GM21619 (cell line): ENCODE results near the gene LANCL3.
A peak's percentile ranks its signal among the peaks of the same experiment; 100 is the strongest.

Experiments
- ATAC-seq: cut with Tn5 transposase; IDR thresholded peaks from one replicate; pipeline ENCODE4 v1.9.1; 2021; ENCODE audit not compliant: unreplicated experiment

The LANCL3 gene

DNA sequence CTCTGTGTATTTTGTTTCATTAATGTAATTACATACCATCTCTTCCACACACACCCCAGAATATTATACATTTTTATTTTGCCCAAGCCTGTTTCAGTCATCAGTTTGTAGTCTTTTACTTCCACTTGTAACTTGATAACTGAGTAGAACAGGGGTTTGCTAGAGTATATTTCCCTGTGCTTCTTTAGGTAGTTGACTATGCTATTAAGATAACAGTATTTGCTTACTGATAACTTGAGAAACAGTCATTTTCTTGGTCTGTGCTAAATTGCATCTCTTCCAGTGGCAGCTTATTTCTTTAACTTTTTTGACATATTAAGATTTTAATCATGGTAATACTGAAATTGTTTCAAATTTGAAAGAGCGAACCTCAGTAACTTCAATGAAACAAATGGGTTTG lies 107.1 kb downstream of the LANCL3 start:
- no peak for ATAC-seq

DNA sequence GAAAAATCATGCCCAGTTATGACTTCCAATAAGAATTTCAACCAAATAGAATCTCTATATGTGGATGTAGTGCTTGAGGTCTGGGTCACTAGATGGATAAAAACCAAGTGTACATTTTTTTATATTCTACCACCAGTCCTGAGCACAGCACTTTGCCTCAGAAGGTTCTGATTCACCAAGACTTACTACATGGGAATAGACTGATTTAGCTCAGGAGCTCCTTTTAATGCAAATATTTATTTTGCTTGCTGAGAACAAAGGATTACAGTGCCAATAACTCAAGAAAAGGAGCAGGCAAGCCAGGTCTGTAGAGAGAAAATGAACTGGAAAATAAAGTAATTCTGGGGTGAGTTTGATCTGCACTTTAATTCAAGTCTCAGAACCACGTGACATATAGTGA lies 107.8 kb downstream of the LANCL3 start:
- ATAC-seq: no peak

DNA sequence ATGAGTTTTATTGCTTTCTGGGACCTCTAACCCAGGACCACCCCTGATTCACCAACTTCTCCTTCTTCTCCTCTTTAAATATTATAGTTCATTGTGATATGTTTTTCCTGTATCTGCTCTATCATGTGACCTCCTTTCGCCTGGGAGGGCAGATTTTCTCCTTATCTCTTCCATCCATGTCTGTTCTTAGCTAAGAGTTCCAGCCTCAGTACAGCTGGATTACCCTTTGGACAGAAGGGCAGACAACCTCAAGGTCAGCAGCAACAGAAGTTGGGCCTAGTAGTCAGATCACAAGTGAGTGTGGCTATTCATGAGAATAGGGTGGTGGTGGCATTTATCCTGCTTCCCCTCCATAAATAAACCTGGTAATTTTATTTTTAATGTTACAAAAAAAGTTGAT lies 108.4 kb downstream of the LANCL3 start:
- ATAC-seq: no peak

DNA sequence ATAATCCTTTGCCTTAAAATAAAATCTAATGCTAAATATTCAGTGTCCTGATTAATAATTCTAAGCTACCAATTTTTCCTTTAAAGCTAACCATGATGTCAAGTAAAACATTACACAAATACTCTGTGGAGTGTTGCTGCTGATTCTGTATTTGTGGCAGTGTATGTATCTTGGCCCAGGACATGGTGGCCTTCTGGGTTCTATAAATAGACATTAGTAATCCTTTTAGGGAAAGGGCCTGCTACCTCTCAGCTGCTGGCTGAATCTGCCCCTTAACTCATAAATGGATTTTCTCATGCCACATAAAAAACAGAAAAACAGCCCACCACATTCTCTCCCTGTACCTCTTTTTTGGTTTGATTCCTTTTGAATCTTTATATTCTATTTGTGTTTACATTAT lies 113.0 kb downstream of the LANCL3 start:
- no peak for ATAC-seq

DNA sequence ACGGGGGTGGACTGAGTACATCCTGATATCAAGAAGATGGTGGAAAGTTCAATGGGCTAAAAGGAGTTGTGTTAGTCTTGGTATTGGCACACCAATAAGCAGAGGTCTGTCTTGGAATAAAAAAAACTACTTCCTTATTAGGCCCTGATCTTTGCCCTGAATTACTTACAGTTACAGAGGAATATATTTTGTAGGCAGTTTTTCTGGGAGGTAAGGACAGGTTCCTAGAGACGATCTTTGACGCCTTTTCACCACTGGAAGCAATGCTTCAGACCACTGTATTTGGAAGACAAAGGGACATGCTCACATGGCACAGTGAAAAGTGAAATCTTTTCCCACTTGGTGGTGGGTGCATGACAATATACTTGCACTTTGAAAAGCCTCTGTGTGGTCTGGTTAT lies 113.5 kb downstream of the LANCL3 start:
- ATAC-seq: no peak

DNA sequence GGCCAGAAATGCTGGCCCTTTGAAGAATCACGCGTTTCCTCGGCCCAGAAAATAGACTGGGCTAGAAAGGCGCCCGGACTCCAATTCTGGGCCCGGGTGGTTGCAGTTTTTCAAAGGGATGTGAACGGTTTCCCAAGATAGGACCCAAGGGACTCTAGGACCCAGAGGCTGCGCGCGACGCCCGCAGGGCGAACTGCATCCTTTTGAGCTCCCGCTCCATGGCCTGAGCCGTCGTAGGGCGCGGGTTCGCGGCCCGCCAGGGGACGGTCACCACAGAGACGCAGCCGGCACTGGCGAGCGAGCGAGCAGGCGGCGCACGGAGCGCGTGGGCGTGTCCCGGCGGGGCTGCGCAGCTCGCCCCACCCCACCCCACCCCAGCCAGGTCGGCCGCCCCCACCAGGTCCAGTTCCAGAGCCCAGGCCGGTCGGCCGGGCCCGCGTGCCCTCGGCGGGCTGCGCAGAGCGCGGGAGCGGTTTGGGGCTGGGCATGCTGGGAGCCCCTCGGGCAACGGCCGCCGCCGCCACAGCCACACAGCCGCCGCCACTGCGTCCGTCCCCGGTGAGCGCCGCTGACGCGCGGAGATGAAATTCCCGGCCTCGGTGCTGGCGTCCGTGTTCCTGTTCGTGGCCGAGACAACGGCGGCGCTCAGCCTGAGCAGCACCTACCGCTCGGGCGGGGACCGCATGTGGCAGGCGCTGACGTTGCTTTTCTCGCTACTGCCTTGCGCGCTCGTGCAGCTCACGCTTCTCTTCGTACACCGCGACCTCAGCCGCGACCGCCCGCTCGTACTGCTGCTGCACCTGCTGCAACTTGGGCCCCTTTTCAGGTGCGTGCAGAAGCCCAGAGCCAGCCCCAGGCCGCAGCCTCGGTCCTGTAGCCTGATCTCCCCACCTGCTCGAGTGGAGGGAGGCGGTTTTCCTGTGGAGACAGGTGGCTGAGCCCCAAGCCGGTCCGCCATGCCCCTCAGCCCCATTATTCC lies 114.2 kb downstream of the LANCL3 start, which contains the start of gene XK:
Gene XK (plus strand): TSS at position 411 of the 979 bp plus-strand sequence. CDS start 171 bp downstream, at position 582.
- ATAC-seq: peak; percentile 78

DNA sequence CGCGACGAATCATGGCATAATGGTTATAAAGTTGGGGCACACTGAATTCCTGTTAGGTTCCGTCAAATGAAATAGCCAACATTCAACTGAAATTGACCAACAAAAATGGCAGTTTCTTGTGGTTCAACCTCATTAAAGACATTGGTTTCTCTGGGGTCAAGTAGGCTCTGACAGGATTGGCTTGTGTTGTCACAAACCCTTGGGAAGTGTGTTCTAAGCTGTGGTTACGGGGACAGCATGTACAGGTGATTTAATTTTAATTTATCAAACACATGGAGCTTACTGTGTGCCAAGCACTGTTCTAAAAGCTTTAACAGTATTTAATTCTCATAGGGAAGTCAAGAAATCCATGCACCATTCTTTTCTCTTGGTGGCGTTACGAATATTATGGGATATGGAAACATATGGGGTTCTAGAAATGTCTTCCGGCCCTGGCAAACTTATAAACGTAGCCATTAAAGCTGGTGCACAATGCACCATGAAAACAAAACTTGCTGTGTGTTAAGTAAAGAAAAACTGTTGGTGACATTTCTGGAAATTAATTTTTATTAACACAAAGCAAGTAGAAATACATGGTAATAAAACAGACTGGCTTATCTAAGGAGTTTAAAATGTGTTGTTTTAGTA lies 115.0 kb downstream of the LANCL3 start:
- ATAC-seq: no peak

DNA sequence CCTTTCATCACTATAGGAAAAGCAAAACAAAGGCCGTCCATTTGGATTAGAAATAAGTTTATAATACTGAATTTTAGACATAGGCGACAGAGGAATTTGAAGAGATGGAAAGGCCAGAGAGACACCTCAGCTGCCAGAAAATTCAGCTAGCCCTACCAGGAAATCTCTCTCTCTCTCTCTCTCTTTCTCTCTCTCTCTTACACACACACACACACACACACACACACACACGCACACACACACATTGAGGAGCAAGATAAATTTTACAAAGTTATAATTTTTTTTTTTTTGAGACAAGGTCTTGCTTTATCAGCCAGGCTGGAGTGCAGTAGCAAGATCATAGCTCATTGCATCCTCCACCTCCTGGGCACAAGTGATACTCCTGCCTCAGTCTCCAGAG lies 115.5 kb downstream of the LANCL3 start:
- no peak for ATAC-seq

DNA sequence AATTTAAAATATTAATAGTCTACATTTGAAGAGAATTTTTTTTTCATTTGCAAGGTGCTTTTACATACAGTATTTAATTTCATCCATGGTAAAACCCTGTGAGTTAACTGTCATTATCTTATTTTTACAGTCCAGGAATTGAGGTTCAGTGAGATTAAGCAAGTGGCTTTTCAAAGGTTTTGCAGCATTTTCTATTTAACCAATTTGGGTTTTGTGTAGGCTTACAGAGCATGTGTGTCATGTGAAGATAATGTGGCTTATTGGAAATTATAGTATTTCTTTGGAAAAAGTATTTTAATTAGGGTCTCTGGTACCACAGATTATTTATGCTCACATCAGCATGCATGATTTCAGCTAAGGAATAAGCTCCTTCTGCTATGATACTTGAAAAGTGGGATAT lies 118.7 kb downstream of the LANCL3 start:
- ATAC-seq: no peak

DNA sequence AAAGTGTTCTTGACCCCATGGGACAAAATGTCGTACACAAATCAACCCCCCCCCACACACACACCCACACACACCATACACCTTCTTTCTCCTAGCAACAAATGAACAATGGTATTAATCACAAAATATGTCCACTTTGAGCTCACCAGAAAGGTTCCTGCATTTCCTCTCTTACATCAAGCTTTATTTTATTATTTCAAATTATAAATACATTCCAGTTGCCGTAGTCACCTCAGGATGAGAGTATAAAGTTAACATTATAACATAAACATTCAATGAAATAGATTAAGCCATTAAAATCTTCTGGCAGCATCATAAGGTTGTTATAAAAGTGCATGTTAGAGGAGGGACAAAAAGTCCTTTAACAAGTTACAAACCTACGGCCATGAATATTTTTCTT lies 121.5 kb downstream of the LANCL3 start:
- ATAC-seq: no peak

DNA sequence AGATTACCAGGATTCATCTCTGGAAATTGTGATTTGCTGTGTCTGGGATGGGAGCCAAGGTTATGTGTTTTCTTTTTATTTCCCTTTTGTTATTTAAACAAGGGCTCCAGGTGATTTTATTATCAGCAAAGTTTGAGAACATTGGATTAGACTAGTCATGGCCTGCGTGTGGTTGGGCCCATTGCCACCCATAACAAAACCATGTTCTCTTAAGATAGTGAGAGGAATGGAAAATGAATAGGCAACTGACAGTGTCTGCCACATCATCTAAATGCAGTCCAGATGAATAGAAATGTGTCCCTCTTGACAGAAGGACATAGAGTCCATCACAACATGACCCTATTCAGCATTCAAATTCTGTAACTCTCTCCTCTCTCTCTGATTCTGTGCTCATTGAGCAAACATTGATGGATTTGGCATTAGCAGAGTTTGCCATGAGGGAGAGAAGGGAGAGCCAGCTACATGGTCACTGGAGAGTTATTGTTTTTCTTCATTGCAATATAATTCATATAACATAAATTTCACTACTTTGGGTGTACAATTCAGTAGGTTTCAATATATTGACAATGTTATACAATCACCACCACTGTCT lies 125.8 kb downstream of the LANCL3 start:
- no peak for ATAC-seq

DNA sequence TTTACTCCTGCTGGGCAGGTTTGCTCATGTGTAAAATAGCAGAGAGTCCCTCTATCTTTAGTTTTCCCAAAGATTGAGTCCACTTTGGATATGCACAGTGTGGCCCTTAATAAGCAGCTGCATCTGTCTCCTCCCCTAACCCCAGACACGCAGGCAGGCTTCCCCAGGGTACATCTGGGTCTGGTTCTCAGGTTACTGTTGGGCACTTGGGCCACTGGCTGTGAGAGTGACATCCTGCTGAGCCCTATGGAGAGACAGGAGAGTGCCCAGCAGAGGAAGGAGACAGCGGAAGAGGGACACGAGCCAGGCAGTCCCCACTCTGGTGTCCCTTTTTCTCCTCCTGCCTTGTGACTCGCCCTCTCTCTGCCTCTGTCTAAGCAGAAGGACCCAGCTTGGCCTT lies 130.1 kb downstream of the LANCL3 start:
- no peak for ATAC-seq

DNA sequence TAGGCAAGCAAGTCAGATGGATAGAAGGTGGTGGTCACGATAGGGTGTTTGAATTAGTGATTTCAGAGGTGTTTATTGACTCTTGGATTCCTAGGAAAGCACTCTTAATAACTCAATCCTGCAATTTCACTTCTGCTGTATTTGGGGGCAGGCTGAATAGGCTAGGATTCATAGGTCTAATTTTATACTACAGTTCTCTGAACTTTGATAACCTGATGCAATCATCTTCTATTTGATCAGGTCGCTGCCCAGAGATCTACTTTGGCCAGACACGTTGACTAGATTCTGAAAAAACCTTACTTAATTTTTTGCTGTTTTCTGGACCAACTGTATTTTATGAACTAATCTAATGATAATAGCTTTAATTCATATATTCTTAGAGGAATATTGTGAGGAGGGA lies 140.5 kb downstream of the LANCL3 start:
- ATAC-seq: no peak

DNA sequence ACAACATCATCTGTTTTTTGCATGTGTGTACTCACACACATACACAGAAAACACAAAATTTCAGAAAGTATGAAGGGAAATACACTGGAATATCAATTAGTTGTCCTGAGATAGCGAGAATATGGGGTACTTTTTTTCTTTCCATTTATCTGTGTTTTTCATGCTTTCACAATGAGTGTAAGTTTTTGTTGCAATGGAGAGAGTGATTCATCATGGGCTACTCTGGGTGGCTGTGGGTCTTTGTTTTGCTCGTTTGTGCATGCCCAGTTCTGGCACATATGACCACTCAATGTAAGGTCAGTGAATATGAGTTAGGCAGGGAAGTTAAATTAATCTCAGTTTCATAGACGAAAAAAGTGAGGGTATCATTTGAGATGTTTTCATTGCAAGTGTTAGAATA lies 141.0 kb downstream of the LANCL3 start:
- ATAC-seq: no peak

DNA sequence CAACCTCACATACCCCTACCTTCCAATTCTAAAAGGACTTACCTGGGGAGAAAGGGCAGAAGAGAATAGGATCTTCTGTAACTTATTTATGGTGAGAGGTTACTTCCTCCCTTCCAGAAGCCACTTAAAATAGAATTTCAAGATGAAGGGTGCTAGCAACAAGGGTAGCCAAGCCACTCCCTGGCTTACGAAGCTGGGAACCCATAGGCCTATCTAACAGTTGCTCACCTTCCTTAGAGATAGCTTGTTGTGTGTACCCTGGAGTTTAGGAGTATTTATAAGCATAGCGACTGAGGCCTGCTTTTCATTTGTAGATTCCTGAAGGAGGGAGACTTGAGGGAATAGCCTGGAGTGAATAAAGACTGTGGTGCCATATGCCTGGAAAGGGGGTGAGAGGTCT lies 143.0 kb downstream of the LANCL3 start:
- no peak for ATAC-seq

DNA sequence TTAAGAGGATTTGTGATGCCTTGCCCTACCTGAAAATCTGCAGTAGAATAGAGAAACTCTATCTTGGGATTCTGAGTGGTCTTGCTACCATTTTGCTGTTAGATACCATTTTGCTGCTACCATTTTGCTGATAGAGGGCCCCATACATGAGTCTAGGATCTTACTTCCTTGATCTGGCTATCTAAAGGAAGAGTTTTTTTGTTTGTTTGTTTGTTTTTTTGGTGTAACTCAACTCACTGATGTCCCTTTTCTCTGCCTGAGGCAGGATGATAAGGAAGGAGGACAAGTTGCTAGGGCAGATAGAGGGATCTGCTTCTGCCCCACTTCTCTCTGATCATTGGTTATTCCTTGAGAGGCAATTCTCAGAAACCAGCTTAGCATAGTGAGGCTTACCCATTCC lies 145.1 kb downstream of the LANCL3 start:
- ATAC-seq: no peak

DNA sequence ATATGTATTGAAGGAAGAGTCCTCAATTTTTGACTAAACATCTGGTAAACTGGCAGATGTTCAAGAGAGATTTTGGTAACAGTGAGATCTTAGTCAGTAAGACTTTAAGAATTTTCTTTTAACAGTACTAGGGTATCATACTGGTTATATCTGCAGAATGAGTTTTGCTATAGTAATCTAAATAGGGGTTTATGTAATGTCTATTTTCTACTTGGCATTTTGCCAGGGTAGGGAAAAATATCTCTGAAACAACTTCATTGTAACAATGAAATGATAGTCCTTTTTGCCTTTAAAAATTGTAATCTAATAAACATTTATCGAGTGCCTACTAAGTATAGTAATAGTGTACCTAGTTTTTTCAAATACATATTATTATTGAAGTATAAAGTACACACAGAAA lies 146.2 kb downstream of the LANCL3 start:
- ATAC-seq: no peak

DNA sequence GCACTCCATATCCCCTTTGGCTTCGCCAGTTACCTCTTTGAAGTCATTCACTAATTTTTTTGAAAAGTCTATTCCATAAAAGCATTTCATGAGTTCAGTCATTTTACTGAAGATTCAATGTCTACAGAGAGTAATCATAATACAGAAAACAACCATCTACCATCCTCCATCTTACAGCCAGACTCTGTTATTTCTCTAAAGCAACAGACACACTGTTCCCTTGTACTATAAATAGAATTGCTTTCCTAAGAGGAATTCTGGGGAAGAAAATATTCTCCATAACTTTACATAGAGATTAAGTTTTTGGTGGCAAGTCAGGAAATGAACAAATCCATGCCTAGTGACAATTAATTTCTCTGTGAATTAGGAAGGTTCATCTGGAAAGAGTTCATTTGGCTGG lies 151.1 kb downstream of the LANCL3 start:
- no peak for ATAC-seq

DNA sequence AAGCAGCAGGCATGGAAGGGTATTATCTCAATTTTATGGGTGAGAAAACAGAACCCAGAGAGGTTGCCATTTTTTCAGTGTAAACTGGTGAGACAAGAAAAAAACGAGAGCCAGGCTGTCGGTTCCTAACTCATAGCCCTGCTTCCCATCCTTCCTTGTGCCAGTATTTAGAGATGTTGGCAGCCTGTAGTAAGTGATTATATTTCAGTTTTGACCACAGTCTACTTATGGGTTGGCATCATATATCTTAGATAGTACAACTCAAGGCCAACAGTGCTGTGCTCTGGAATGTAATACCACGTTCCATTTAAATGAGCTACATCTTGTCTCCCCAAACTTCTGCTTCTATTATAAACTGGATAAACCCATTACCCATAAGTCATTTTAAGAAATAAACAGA lies 154.9 kb downstream of the LANCL3 start:
- ATAC-seq: no peak
